ENCODE results near the gene LRRC25. TPM values are rescaled to one million over a fixed set of nuclear protein-coding genes. Genes with fewer than 3 reads are reported as not detected.
A peak's percentile ranks its signal among the peaks of the same experiment; 100 is the strongest.

LRRC25 gene
- total RNA-seq, 6 experiments from 2014 or later = 1.9 to 12.6 (median 3.2) TPM

DNA sequence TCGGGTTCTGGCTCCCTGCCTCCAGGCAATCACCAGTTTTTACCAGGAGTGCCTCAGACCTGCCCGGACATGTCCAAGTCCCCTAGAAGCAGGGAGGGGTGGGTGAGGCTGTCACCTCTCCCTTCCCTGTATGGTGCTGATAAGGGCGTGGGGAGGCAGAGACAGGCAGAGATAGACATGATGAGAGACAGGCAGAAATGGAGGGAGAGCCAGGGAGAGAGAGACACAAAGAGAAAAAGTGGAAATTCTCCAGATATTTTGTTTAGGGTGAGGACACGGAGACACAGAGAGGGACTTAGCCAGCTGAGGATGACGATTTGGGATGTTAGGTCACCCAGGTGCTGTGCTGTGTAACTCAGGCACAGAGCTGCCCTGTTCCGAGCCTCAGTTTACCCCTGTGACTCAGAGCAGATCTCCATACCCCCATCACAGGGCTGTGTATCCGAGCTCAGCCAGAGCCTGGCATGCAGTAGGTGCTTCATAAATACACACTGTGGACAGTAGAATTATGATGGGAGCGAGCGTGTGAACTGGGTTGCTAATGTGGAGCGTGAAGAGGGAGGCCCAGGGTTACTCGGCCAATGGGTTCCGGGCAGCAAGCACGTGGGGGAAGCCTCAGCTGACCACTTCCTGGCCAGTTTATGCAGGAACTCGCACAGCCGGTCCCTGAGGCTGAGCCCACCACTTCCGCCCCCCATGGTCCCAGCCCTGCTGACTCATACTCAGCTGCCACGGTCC, 23.4 kb downstream of the LRRC25 start:
- peak; percentile 80 to 92 (median 91) for DNase-seq
- 13% methylated on average over 4 of the region's 17 CpGs for WGBS (ENCODE audit: insufficient coverage, low coverage, low lambda C conversion rate, missing lambda C conversion rate)
- peak; percentile 74 to 86 (median 77) for ATAC-seq
- no peaks in the 10 kb centered on the region for H3K9me3 ChIP-seq
- H3K27ac ChIP-seq = peak overlapping the region in 2 of 3 donors; percentile 78 to 89
- no peaks in the 10 kb centered on the region for H3K27me3 ChIP-seq
- peaks cover 0 to 50% (median 11%) of the 10 kb centered on the region in 4 donors for H3K4me1 ChIP-seq
- intact Hi-C loops (cut with DNase I) = no loop called here
- TF ChIP-seq, protein P1, sequence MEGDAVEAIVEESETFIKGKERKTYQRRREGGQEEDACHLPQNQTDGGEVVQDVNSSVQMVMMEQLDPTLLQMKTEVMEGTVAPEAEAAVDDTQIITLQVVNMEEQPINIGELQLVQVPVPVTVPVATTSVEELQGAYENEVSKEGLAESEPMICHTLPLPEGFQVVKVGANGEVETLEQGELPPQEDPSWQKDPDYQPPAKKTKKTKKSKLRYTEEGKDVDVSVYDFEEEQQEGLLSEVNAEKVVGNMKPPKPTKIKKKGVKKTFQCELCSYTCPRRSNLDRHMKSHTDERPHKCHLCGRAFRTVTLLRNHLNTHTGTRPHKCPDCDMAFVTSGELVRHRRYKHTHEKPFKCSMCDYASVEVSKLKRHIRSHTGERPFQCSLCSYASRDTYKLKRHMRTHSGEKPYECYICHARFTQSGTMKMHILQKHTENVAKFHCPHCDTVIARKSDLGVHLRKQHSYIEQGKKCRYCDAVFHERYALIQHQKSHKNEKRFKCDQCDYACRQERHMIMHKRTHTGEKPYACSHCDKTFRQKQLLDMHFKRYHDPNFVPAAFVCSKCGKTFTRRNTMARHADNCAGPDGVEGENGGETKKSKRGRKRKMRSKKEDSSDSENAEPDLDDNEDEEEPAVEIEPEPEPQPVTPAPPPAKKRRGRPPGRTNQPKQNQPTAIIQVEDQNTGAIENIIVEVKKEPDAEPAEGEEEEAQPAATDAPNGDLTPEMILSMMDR (IDR thresholded peaks at IDR 0.05) = no peak
- no peak for TF ChIP-seq POLR2A (IDR thresholded peaks at IDR 0.05)
- no peaks in the 10 kb centered on the region for H3K36me3 ChIP-seq
- no peak overlapping the region for H3K4me3 ChIP-seq

DNA sequence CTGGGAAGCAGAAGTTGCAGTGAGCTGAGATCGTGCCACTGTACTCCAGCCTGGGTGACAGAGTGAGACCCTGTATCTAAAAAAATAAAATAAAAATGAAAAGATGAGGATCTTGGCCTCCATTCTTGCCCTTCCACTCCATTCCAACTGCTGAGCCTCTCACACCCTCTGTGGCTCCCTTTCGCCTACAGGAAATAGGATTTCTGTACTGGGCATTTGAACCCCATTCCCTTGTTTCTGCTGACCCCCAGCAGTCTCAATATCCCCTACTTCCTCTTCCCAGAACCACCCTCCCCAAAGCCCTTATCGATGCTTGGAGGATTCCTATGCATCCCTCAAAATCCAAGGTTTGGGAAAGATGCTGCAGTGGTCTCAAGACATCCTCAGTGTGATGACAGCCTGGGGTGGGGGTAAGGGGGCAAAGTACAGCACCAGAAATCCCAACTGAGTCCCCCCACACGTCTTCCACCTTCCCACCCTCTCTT, 24.0 kb downstream of the LRRC25 start:
- DNase-seq (no peak), ATAC-seq (no peak)
- H3K27me3 ChIP-seq = no peaks in the 10 kb centered on the region
- no peaks in the 10 kb centered on the region for H3K36me3 ChIP-seq
- intact Hi-C loops (cut with DNase I) = no loop called here
- no peak overlapping the region for H3K4me3 ChIP-seq
- peak overlapping the region in 2 of 3 donors; percentile 78 to 89 for H3K27ac ChIP-seq
- WGBS (ENCODE audit: insufficient coverage, low coverage, low lambda C conversion rate, missing lambda C conversion rate) = 50% methylated on average over 4 of the region's 4 CpGs
- H3K4me1 ChIP-seq = peaks cover 0 to 43% (median 11%) of the 10 kb centered on the region in 4 donors
- H3K9me3 ChIP-seq = no peaks in the 10 kb centered on the region
- TF ChIP-seq, protein P1 (IDR thresholded peaks at IDR 0.05) = no peak
- no peak for TF ChIP-seq POLR2A (IDR thresholded peaks at IDR 0.05)

DNA sequence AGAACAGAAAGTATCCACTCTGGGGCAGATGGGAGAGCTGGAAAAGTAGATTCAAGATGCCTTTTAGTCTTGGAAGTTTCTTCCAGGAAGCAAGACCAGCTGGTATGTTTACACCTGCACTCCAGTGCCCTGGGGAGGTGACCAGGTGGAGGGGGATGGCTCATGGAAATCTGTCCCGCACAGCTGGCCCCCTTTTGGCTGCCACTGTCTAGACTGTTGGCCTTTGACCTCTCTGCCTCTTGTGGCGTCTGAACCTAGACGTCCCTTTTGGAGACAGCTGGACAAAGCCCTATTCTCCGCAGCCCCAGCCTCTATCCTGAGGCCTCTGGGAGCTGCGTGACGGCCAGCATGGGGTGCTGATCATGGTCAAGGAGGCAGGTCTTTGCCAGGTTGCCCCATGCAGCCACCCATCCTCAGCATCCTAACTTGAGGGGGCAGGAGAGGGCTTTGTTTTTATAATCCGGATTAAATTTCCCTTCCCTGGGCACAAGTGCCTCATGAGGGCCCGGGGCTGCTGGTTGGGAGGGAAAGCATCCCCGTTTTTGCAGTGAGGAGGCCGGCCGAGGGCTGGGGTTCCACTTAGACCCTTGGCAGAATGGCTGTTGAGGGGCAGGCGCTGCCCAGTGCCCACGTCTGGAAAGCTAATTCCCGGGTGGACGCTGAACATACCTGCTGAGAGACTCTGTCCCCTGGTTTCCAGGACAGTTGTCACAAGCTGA, 28.8 kb downstream of the LRRC25 start:
- TF ChIP-seq POLR2A (IDR thresholded peaks at IDR 0.05) = no peak
- TF ChIP-seq, protein P1 (IDR thresholded peaks at IDR 0.05) = no peak
- Histone ChIP-seq H3K4me3 (no peak overlapping the region), H3K36me3 (peaks cover 0 to 7% (median 0%) of the 10 kb centered on the region in 4 donors), H3K9me3 (no peaks in the 10 kb centered on the region), H3K27me3 (no peaks in the 10 kb centered on the region), H3K27ac (no peak overlapping the region), H3K4me1 (peaks cover 0 to 16% (median 5%) of the 10 kb centered on the region in 4 donors)
- intact Hi-C loops (cut with DNase I) = no loop called here
- DNase-seq (no peak), ATAC-seq (no peak)
- 87% methylated on average over 5 of the region's 15 CpGs for WGBS (ENCODE audit: insufficient coverage, low coverage, low lambda C conversion rate, missing lambda C conversion rate)

DNA sequence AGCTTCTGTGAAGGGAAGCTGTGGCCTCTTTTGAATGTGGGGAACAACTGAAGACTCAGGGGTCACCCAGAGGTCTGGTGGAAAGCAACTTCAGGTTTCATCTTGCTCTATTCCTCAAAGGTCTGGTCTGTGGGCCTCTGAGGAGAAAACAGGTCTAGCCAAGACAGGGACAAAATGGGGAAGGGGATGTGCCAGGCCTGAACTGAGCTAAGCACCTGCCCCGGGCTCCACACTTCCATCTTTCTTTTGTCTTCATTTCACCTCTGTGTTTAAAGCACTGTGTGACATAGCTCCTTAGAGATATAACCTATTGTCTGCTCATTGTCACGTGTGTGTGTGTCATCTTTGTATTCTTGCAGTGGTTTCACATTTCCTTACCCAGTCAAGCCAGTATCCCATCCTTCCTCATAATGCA, 31.4 kb downstream of the LRRC25 start:
- H3K36me3 ChIP-seq = peaks cover 0 to 16% (median 5%) of the 10 kb centered on the region in 4 donors
- H3K9me3 ChIP-seq = no peaks in the 10 kb centered on the region
- ATAC-seq (peak in 1 of 4 donors; percentile 12), DNase-seq (no peak)
- 89% methylated on average over 2 of the region's 2 CpGs for WGBS (ENCODE audit: insufficient coverage, low coverage, low lambda C conversion rate, missing lambda C conversion rate)
- intact Hi-C loops (cut with DNase I) = no loop called here
- no peaks in the 10 kb centered on the region for H3K27me3 ChIP-seq
- peak overlapping the region; percentile 51 to 90 (median 70) for H3K27ac ChIP-seq
- TF ChIP-seq, protein P1 (IDR thresholded peaks at IDR 0.05) = no peak
- TF ChIP-seq POLR2A (IDR thresholded peaks at IDR 0.05) = no peak
- peaks cover 0 to 18% (median 5%) of the 10 kb centered on the region in 4 donors for H3K4me1 ChIP-seq
- H3K4me3 ChIP-seq = no peak overlapping the region
